ENCODE measurements around the gene CSNK2B.
"Not testable (repeated sequence)": the region's sequence is repeated elsewhere in the genome, so short reads cannot be mapped to it uniquely, and the experiment has no call there.

CSNK2B gene

GRCh38 chr6:31691078-31691463 is 25.2 kb downstream of the CSNK2B start:
- DNase-seq, result no peak

DNA sequence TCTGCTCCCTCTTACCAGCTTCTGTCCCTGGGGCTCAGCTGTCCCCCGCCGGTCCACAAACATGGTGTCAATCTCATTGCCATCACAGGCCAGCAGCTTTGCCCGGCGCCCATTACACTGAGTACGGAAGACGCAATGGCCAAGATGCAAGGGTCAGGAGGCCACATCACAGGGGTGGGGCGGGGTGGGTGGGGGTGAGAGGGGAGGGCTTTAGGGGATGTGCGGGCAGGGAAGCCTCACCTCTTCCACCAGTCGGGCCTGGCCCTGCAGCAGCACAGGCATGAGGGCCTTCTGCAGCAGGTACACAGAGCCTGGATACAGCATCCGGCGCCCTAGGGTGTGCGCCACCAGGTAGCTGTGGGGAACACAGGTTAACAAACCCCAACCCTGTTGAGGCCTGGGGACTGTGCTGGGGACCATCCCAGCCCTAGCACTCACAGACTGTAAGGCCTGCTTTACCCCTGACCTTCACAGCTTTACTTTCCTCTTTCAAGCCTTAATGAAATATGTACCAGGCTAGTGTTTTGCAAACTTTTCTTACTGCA is 25.8 kb downstream of the CSNK2B start:
- DNase-seq, result no peak

GRCh38 chr6:31692353-31692752 is 26.5 kb downstream of the CSNK2B start:
- no peak for DNase-seq

GRCh38 chr6:31692886-31693285 is 27.0 kb downstream of the CSNK2B start:
- DNase-seq, result no peak

DNA sequence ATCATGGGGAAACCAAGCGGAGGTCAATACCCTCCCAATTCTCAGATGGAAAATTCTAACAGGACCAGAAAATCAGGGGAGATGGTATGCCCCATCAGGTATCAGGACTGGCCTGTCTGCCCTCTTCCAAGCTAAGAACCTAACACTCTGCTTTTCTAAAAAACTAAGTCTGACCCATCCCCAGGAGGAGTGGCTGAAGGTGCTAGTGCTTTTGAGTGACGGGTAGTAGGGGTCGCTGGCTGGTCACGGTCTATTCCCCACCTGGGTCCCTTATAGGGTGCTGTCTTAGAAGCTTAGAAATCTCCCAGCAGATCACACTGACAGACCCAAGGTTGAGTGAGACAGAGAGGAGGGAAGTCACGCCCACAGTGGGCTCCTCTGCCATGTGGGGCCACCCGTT is 27.7 kb downstream of the CSNK2B start:
- DNase-seq, result no peak

DNA sequence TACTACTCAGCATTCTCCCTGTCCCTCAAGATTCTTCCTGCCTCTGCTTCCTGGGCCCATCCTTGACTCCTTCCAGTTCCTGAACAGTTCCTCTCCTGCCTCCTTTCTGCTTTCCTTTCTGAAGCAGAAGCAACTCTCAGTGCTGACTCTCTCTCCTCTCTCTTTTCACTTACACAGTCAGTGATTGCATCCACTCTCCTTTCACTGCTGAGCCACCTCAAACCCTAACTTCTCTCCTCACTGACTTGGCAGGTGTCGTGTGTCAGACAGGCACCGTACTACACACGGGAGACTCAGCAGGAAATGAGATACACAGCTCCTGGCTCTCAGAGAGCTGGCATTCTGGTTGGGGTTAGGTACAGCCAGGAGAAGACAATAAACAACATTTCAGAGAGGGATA is 31.7 kb downstream of the CSNK2B start:
- no peak for DNase-seq

GRCh38 chr6:31700740-31701401 is 35.0 kb downstream of the CSNK2B start:
- no peak for DNase-seq

- DNase-seq, result peak in 1 of 2 donors; percentile 32
Observed at GRCh38 chr6:31701666-31702404, 36.0 kb downstream of the CSNK2B start.

DNA sequence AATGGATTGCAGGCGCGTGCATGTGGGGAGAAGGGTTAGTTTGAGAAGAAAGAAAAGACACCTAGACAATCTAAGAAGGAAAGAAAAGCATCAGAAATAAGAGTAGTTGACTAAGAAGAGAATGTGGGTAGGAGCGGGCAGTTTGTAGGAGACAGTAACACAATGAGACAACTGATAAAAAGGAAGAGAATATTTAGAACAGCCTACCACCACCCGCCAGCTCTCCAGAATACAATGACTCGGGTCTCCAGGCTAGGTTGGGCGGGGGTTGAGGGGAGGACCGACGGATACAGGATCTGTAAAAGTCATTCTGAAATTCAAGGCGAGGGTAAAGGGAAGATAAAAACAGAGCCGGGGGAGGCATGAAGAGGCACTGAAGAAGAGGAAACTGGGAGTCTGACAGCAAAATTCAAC is 36.5 kb downstream of the CSNK2B start:
- DNase-seq, result no peak

DNA sequence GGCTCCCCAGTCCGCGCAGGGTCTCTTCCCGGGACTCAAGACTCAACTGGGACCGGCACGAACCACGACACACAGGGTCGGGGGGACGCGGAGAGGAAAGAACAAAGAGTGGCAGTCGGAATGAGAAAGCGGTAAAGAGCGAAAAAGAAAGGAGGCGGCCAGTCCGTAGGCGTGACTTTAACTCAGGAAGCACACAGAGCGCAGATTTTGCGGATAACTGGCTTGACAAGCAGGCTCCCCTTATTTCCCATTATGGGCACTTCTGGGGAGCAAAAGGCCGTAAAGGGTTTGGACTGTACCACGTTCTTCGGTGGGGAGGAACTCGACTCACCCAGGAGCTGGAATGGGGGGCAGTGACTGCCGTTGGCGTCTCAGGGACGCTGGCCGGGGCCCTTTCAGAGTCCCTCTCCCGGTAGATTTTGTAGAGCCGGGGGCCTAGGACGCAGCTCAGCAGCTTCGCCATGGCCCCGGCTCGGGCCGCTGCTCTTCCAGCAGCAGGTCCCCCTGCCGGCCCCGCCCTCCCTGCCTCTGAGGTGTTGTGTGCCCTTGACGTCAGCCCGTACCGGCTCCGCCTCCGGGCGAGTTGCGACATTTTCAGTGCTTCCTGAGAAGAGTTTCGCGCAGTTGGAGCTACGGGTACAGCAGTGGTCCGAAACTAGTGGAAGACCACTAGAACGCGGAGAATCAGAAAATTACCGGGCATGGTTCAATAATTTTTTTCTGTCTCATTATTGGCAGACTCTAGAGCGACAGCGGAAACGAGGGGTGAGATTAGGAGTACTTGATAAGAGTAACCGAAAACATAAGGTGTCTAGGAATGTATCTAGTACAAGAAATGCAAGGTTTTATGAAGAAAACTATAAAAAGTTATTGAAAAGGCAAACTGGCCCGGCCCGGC is 37.2 kb downstream of the CSNK2B start, which contains the start of gene ABHD16A:
ABHD16A (minus strand) TSS at position 506 of the 898 bp plus-strand sequence; CDS start at position 463, 43 bp downstream.
- DNase-seq, result peak; percentile 97 to 99

- no peak for DNase-seq
Observed at GRCh38 chr6:31705931-31706330, 40.1 kb downstream of the CSNK2B start.

GRCh38 chr6:31706599-31706998 is 40.7 kb downstream of the CSNK2B start, which contains the start of gene LY6G6F:
Gene LY6G6F, plus strand, starts transcription at chr6:31706866. Its CDS starts 41 bp downstream, at chr6:31706907.
- no peak for DNase-seq

- DNase-seq, result no peak
Observed at GRCh38 chr6:31707701-31708100, 41.8 kb downstream of the CSNK2B start.

GRCh38 chr6:31708224-31708623 is 42.3 kb downstream of the CSNK2B start:
- no peak for DNase-seq

- DNase-seq, result not testable (repeated sequence)
Observed at GRCh38 chr6:31709157-31709556, 43.3 kb downstream of the CSNK2B start.

GRCh38 chr6:31710523-31711219 is 44.8 kb downstream of the CSNK2B start:
- DNase-seq, result no peak

DNA sequence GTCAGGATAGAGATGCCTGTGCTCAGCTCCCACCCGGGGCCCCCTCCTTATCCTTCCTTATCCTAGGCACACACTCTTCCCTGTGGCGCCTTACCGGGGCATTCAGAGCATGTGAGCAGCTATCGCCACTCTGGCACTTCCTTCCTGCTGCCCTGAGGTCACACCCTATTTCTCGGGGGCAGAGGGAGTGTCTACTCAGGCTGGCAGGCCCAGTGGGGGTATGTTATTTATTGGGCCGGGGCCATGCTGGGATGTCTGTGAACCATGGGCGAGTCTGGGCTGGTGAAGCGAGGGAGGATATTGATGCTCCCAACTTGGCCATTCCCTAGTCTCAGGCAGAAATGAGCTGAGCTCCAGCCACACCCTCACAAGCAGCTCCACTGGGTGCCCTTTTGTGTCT is 45.4 kb downstream of the CSNK2B start:
- peak; percentile 30 to 32 for DNase-seq

GRCh38 chr6:31712296-31712695 is 46.4 kb downstream of the CSNK2B start:
- DNase-seq, result no peak

- no peak for DNase-seq
Observed at GRCh38 chr6:31713465-31713864, 47.6 kb downstream of the CSNK2B start.

- DNase-seq, result no peak
Observed at GRCh38 chr6:31713991-31714684, 48.3 kb downstream of the CSNK2B start.
